ENCODE results near the gene CARD11. TPM values are rescaled to one million over a fixed set of nuclear protein-coding genes. Genes with fewer than 3 reads are reported as not detected.

The CARD11 gene
- polyA plus RNA-seq, 1 donor from 2014 or later, result not detected

DNA sequence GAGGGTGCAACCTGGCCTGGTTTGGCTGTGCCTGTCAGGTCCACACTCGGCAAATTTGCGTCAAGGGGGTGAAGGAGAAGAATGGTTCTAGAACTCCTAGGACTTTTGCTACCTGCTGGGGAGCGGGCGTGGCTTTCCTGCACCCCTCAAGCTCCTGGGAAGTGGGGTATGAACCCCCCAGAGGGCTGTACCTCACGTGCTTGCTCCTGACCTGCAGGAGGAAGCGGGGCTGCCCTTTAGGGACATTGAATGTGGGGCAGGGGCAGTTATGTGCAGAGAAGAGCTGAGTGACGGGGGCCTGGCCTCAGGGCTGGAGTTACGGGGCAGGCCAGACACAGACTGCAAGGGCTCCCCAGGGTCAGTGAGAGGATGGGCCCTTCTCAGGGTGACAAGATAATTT is 138.2 kb downstream of the CARD11 start:
- Histone ChIP-seq H3K9me2 (ENCODE audit: insufficient read depth, low read length) (no peaks in the 10 kb centered on the region), H3K79me2 (replicated peaks; ENCODE audit: insufficient read depth, low read length) (no peaks in the 10 kb centered on the region), H4K20me1 (ENCODE audit: insufficient read depth) (no peaks in the 10 kb centered on the region), H3K9me3 (ENCODE audit: low read length) (no peaks in the 10 kb centered on the region), H2AFZ (ENCODE audit: low read depth, low read length) (no peak overlapping the region), H3K27me3 (ENCODE audit: insufficient read depth, low read depth, low read length) (no peaks in the 10 kb centered on the region), H3K27ac (ENCODE audit: low read length) (no peak overlapping the region), H3K9ac (ENCODE audit: low read length) (no peak overlapping the region), H3F3A (ENCODE audit: insufficient read depth, low read length, poor library complexity, severe bottlenecking) (no peaks in the 10 kb centered on the region), H3K4me2 (ENCODE audit: low read length) (no peak overlapping the region), H3K36me3 (ENCODE audit: insufficient read depth, low read length) (no peaks in the 10 kb centered on the region), H3K4me3 (ENCODE audit: low read length) (no peak overlapping the region)
- TF ChIP-seq, protein P1, sequence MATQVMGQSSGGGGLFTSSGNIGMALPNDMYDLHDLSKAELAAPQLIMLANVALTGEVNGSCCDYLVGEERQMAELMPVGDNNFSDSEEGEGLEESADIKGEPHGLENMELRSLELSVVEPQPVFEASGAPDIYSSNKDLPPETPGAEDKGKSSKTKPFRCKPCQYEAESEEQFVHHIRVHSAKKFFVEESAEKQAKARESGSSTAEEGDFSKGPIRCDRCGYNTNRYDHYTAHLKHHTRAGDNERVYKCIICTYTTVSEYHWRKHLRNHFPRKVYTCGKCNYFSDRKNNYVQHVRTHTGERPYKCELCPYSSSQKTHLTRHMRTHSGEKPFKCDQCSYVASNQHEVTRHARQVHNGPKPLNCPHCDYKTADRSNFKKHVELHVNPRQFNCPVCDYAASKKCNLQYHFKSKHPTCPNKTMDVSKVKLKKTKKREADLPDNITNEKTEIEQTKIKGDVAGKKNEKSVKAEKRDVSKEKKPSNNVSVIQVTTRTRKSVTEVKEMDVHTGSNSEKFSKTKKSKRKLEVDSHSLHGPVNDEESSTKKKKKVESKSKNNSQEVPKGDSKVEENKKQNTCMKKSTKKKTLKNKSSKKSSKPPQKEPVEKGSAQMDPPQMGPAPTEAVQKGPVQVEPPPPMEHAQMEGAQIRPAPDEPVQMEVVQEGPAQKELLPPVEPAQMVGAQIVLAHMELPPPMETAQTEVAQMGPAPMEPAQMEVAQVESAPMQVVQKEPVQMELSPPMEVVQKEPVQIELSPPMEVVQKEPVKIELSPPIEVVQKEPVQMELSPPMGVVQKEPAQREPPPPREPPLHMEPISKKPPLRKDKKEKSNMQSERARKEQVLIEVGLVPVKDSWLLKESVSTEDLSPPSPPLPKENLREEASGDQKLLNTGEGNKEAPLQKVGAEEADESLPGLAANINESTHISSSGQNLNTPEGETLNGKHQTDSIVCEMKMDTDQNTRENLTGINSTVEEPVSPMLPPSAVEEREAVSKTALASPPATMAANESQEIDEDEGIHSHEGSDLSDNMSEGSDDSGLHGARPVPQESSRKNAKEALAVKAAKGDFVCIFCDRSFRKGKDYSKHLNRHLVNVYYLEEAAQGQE (IDR thresholded peaks at IDR 0.05; ENCODE audit: borderline replicate concordance), result no peak
- no peak for TF ChIP-seq POLR2AphosphoS5 (IDR thresholded peaks at IDR 0.05)
- no peak for TF ChIP-seq SMC3 (conservative IDR thresholded peaks at IDR 0.05; ENCODE audit: poor library complexity)
- TF ChIP-seq EZH2 (IDR thresholded peaks at IDR 0.05; ENCODE audit: borderline replicate concordance, insufficient read depth, low read length, poor library complexity, severe bottlenecking), result no peak
- no peak for TF ChIP-seq EP300 (conservative IDR thresholded peaks at IDR 0.05; ENCODE audit: poor library complexity, severe bottlenecking)
- no peak for TF ChIP-seq RAD21 (conservative IDR thresholded peaks at IDR 0.05)
- no peak for TF ChIP-seq TAF1 (IDR thresholded peaks at IDR 0.05; ENCODE audit: low read depth)
- no peak for TF ChIP-seq MXI1 (conservative IDR thresholded peaks at IDR 0.05; ENCODE audit: poor library complexity, severe bottlenecking)
- TF ChIP-seq, protein P2, sequence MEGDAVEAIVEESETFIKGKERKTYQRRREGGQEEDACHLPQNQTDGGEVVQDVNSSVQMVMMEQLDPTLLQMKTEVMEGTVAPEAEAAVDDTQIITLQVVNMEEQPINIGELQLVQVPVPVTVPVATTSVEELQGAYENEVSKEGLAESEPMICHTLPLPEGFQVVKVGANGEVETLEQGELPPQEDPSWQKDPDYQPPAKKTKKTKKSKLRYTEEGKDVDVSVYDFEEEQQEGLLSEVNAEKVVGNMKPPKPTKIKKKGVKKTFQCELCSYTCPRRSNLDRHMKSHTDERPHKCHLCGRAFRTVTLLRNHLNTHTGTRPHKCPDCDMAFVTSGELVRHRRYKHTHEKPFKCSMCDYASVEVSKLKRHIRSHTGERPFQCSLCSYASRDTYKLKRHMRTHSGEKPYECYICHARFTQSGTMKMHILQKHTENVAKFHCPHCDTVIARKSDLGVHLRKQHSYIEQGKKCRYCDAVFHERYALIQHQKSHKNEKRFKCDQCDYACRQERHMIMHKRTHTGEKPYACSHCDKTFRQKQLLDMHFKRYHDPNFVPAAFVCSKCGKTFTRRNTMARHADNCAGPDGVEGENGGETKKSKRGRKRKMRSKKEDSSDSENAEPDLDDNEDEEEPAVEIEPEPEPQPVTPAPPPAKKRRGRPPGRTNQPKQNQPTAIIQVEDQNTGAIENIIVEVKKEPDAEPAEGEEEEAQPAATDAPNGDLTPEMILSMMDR (IDR thresholded peaks at IDR 0.05; ENCODE audit: poor library complexity, severe bottlenecking), result no peak

DNA sequence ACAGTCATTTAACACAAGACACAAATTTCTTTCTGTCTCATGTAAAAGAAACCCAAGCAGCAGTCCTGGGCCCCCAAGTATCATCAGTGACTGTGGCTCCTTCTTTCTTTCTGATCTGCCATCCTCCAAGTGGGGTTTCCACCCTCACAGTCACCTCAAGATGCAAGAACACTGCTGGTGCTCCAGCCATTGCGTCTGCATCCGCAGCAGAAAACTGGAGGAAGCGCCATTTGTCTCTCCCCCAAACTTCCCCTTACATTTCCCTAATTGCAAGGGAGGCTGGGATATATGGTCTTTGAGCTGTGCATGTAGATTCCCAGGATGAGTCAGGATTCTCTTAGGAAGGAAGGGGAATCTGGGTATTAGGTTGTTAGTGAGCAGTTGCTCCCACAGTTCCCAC is 138.6 kb downstream of the CARD11 start:
- H4K20me1 ChIP-seq (ENCODE audit: insufficient read depth), result no peaks in the 10 kb centered on the region
- no peaks in the 10 kb centered on the region for H3K79me2 ChIP-seq (replicated peaks; ENCODE audit: insufficient read depth, low read length)
- no peaks in the 10 kb centered on the region for H3F3A ChIP-seq (ENCODE audit: insufficient read depth, low read length, poor library complexity, severe bottlenecking)
- H3K27me3 ChIP-seq (ENCODE audit: insufficient read depth, low read depth, low read length), result no peaks in the 10 kb centered on the region
- no peak overlapping the region for H3K4me3 ChIP-seq (ENCODE audit: low read length)
- no peak for TF ChIP-seq EP300 (conservative IDR thresholded peaks at IDR 0.05; ENCODE audit: poor library complexity, severe bottlenecking)
- TF ChIP-seq RAD21 (conservative IDR thresholded peaks at IDR 0.05), result no peak
- TF ChIP-seq TAF1 (IDR thresholded peaks at IDR 0.05; ENCODE audit: low read depth), result no peak
- TF ChIP-seq, protein P1 (IDR thresholded peaks at IDR 0.05; ENCODE audit: borderline replicate concordance), result no peak
- TF ChIP-seq MXI1 (conservative IDR thresholded peaks at IDR 0.05; ENCODE audit: poor library complexity, severe bottlenecking), result no peak
- TF ChIP-seq, protein P2 (IDR thresholded peaks at IDR 0.05; ENCODE audit: poor library complexity, severe bottlenecking), result no peak
- TF ChIP-seq POLR2AphosphoS5 (IDR thresholded peaks at IDR 0.05), result no peak
- TF ChIP-seq SMC3 (conservative IDR thresholded peaks at IDR 0.05; ENCODE audit: poor library complexity), result no peak
- no peak for TF ChIP-seq EZH2 (IDR thresholded peaks at IDR 0.05; ENCODE audit: borderline replicate concordance, insufficient read depth, low read length, poor library complexity, severe bottlenecking)
- no peak overlapping the region for H3K9ac ChIP-seq (ENCODE audit: low read length)
- H3K4me2 ChIP-seq (ENCODE audit: low read length), result no peak overlapping the region
- H3K27ac ChIP-seq (ENCODE audit: low read length), result no peak overlapping the region
- H3K36me3 ChIP-seq (ENCODE audit: insufficient read depth, low read length), result no peaks in the 10 kb centered on the region
- no peaks in the 10 kb centered on the region for H3K9me2 ChIP-seq (ENCODE audit: insufficient read depth, low read length)
- no peak overlapping the region for H2AFZ ChIP-seq (ENCODE audit: low read depth, low read length)
- H3K9me3 ChIP-seq (ENCODE audit: low read length), result no peaks in the 10 kb centered on the region
